Testis (tissue), 2 donors: ENCODE measurements around the gene MRPL24.

ENCODE experiments used
- CTCF ChIP-seq, 3 experiments: fragments of 450-650 bp in 2 of 3; fragments of 200-600 bp in 1 of 3; sonication (generic) in 1 of 3; IDR thresholded peaks; one replicate each; pipeline ENCODE4 v1.5.1; 2016 to 2019; ENCODE audit warnings: antibody characterized with exemption in 3 of 3, mild to moderate bottlenecking in 2 of 3, moderate library complexity in 1 of 3
- POLR2A ChIP-seq: fragments of 450-650 bp; IDR thresholded peaks from one replicate; pipeline ENCODE4 v1.6.1; 2017; ENCODE audit warnings: antibody characterized with exemption, mild to moderate bottlenecking, moderate library complexity

DNA sequence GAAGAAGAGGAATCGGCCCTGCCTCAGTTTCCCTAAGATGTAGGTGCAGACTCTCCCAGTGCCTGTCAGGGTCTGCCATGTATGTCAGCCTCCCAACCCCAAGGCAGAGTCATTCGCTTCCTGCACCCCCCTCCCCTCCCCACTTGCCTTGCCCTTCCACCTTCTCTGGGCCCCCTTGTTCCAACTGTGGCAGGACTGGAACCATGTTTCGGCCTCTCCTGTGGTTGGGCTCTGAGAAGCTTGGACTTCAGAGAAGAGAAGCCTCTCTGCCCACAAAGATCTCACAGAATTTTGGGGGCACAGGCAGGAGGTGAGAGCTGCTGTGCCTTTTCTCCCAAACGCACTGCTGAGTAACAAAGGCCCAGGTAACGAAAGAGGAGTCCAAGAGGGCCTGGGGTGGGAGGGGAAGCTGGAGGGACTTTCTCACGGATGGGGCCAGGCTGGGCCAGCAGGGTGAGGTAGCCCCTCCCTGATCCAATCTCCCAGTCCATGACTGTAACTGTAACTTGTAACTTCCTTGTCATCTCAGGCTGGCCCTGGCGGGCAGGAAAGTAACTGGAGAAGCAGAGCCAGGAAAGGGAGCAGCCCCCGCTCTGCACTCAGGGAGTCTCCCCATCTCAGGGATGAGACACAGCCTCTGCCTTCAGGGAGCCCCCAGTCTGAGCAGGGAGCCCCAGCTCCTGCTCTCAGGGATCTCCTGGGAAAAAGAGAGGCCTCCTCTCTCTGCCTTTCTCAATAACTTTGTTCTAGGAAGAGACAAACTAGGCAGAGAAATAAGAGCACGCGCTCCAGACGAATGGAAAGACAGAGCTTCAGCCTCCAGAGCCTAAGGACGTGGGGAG lies 46.8 kb downstream of the MRPL24 start:
- no peak for TF ChIP-seq CTCF (IDR thresholded peaks at IDR 0.05)
- TF ChIP-seq POLR2A, result no peak
